DOHH2 (cell line): ENCODE data around the gene TTC13.

ENCODE experiments used
- EZH2phosphoT487 ChIP-seq: fragments of 200-600 bp; sonication (generic); IDR thresholded peaks from 2 replicates; pipeline ENCODE4 v1.6.1; 2017; ENCODE audit warnings: borderline replicate concordance, mild to moderate bottlenecking, antibody characterized with exemption, low read length, moderate library complexity, mixed read lengths
- TF ChIP-seq, protein P1 (sequence below): fragments of 200-600 bp; sonication (generic); IDR thresholded peaks from one replicate; pipeline ENCODE4 v1.5.1; 2014; ENCODE audit warnings: antibody characterized with exemption, mild to moderate bottlenecking, low read depth, low read length; ENCODE audit not compliant: poor library complexity, severe bottlenecking

DNA sequence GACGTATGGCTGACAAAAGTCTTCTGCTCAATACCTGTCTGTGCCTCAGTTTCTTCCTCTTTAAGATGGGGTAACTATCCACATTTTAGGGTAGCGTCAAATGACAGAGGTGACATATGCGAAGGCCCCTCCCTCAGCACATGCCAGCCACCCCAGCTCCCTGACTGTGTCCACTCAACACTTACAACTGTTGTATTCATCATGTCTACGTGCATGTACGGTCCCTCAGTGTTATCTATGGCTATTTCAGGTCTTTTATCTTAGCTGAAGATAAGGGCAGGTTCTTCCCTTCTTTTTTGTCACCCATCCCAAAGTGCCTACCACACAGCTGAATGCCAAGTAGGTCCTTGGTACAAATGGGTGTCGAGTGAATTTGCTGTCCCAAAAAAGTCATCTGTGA is 102.0 kb downstream of the TTC13 start:
- TF ChIP-seq, protein P1, sequence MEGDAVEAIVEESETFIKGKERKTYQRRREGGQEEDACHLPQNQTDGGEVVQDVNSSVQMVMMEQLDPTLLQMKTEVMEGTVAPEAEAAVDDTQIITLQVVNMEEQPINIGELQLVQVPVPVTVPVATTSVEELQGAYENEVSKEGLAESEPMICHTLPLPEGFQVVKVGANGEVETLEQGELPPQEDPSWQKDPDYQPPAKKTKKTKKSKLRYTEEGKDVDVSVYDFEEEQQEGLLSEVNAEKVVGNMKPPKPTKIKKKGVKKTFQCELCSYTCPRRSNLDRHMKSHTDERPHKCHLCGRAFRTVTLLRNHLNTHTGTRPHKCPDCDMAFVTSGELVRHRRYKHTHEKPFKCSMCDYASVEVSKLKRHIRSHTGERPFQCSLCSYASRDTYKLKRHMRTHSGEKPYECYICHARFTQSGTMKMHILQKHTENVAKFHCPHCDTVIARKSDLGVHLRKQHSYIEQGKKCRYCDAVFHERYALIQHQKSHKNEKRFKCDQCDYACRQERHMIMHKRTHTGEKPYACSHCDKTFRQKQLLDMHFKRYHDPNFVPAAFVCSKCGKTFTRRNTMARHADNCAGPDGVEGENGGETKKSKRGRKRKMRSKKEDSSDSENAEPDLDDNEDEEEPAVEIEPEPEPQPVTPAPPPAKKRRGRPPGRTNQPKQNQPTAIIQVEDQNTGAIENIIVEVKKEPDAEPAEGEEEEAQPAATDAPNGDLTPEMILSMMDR: no peak
- TF ChIP-seq EZH2phosphoT487: no peak
